Stimulated activated CD4-positive, alpha-beta T cell treated with anti-CD3 and anti-CD28 coated beads, Interleukin-12 subunit alpha, Interleukin-12 subunit beta, amount 100 ng/mL, for 4 hours (primary cell): ENCODE measurements around the gene YOD1.

Source experiments
- DNase-seq: peaks from one replicate; pipeline ENCODE4 v3.0.0-alpha.2; 2020

The YOD1 gene

GRCh38 chr1:207024202-207025145 is 26.5 kb downstream of the YOD1 start:
- no peak for DNase-seq

- DNase-seq, result no peak
These were observed 27.9 kb downstream of the YOD1 start for GRCh38 chr1:207022996-207023679.

GRCh38 chr1:207021876-207022596 is 29.0 kb downstream of the YOD1 start:
- no peak for DNase-seq

DNA sequence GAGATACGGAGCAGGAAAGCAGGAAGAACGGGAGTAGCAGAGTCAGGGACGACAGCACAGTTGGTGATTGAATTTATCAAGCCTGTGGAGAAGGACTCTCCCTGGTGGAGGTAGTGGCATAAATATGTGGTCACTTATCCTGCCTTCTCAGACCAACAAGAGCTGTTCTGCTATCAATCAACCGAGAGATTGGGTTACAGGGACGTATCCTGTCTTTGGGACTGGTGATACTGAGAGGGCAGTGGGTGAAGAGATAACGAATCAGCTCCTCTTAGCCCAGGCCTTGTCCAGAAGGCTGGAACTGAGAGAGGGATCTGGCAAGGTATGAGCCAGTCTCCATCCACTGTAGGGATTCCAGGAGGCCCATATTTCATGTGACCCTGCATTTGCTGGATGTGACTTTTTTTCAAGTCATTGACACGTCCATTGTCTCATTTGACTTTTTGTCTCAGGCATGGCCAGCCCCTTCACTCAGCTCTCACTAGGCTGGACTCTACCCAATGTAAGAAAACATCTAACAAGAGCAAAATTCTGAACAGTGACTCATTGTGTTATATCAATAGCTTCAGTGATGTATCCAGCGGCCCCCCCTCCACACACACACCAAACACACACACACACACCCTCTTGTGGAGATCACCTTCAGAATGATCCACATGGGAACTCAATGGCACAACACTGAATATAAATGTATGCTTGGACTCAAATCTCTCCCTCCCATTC is 29.7 kb downstream of the YOD1 start:
- DNase-seq, result no peak

DNA sequence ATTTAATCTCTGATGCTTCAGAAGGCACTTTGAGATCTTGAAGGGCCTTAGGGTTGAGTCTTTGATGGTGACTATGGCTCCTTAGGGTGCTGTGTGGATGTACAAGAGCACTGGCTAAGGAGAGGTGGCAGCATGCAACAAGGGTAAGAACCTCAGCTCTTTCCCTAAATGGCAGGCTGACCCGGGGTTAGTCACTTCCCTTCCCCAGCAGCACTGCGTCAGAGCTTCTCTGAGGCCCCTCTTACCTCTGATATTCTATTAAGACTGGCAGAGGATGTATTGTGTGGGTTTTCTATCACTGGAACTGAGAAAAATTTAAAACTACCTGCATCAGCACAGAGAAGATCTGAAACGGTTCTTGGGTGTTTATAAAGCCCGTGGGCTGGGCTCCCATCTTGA is 30.3 kb downstream of the YOD1 start:
- no peak for DNase-seq

GRCh38 chr1:207020065-207020708 is 30.8 kb downstream of the YOD1 start:
- no peak for DNase-seq

- no peak for DNase-seq
These were observed 31.3 kb downstream of the YOD1 start for GRCh38 chr1:207019661-207020060.

- DNase-seq, result no peak
These were observed 31.8 kb downstream of the YOD1 start for GRCh38 chr1:207019161-207019560.

DNA sequence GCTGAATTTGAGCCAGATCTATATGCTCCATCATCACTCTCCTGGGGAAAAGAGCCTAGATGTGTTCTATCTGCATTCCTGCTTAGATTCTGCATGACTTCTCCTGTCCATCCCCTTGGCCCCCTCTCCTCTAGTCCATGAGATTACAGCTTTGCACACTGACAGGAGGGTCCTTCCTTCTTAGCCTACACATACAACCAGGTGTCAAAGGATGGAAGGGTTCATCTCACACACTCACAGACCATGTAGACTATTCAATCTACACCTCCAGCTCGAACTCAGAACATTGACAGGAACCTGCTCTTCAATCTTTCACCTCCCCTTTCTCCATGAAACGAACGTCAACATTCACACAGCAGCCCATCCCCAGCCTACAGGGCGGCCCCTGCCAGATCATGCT is 32.3 kb downstream of the YOD1 start:
- no peak for DNase-seq

DNA sequence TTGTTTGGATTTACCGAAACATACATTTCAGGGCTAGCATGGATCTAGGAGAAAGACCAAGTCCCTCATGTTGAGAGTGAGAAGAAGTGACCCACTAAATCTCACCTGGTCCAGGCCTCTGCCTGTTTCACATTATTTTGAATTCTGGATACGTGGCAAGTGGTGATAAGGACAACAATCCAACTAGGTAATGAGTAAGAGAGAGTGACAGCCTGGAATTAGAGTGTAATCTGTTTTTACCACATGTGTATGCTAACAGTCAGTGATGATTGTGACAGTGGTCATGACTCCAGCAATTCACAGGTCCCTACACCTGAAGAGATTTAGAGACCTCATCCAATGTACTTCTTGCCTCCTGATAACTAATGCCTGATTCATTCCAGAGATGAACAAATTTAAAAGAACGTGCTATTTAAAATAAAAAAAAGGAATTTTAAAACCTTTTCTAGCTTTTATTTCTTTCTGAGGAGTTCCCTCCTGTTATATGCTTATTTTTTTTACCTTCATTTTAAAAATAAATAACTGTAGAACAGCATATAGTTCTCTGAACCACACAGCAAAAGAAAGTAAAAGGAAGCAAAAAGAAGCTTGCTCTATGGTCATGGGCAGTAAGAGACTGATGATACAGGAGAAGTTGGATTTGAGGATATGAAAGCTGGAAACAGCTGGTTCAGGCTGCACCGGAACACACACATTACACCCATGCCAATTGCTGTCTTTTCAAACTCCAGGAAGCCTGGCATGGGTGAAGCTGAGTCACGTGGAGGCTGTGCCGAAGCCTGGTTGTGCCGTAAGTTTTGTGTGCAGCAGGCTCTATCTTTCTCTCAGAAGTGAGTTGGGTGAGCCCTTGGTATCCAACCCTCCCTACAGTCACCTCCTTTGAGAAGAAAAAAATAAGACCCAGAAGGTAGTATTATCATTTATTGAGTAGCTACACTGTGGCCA is 33.1 kb downstream of the YOD1 start:
- no peak for DNase-seq

GRCh38 chr1:207015791-207016190 is 35.2 kb downstream of the YOD1 start:
- DNase-seq, result no peak

GRCh38 chr1:207014728-207015127 is 36.3 kb downstream of the YOD1 start:
- no peak for DNase-seq

DNA sequence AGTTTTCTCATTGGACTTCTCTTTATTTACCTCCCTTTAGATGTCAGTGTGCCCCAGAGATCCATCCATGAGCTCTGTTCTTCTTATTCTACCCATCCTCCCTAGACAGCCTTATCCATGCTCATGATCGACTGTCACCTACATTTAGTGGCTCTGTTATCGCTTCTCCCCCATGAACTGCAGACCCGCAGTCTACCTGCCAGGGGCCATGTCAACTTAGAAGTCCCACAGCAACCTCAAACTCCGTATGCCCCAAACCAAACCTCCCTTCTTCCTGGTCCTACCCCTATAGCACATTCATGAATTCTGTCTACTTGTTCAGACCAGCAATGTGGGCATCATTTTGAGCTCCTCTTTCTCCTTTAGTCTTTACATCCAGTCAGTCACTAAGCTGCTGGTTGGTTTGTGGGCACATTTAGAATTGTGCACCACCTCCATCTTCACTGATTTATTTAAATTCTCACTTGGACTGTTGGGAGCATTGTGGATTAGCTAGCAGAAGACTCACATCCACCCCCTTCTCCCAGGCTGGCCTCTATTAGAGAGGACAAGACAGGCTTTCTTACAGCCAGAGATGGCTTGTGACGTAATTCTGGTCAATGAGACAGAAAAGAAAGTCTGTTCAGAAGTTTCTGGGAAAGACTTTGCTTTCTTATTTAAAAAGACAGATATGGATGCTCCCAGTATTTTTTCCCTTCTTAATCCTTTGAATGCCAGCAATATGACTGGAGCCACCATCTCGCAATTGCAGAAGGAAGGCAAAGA is 37.5 kb downstream of the YOD1 start:
- DNase-seq, result no peak

DNA sequence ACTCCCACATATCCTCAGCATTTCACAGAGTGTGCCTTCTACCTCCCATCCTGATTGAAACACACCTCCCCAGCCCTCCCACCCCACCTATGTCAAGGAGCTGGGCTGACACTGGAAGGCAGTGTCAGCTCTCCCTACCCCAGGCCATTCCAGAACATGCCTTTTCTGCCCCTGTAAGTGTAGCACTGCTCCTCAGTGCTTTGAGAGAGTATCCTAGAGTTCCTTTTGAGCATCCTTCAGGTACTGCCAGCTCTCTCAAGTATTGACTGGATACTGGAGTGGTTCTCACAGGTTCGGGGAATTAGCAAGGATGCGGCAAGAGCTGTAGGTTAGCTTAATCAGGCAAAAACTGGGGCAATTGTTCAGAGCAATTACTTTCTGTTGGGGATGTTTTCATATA is 40.3 kb downstream of the YOD1 start:
- no peak for DNase-seq

- DNase-seq, result no peak
These were observed 41.1 kb downstream of the YOD1 start for GRCh38 chr1:207009945-207010344.

DNA sequence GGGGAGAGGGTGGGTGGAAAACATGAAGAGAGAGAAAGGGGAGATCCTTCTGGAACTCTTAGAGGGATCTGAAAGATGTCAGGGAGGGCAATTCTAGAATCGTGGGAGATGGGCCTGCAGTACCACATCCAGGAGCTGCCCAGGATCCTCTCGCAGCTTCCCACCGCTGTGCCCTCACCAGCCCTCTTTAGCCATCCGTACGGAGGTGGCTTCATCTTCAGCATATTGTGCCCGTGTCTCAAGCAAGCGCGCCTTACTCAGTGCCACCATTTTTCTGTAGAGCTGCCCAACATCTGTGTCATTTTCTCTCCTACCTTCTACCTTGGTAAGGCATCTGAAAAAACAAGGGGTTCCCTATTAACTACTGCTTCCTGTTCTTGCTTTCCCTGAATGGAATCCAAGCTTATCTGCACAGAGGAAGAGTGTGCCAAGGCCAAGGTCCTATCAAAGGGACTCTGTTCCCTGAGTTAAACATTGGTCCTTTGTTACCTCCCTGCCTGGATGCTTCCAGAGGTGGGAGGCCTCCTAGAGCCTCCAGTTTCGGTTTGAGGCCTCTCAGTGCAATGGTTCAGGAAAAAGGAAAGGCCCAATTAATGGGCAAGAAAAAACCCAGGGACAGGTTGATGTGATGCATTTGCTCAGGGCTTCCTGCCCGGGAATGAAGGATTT is 41.7 kb downstream of the YOD1 start:
- DNase-seq, result no peak

DNA sequence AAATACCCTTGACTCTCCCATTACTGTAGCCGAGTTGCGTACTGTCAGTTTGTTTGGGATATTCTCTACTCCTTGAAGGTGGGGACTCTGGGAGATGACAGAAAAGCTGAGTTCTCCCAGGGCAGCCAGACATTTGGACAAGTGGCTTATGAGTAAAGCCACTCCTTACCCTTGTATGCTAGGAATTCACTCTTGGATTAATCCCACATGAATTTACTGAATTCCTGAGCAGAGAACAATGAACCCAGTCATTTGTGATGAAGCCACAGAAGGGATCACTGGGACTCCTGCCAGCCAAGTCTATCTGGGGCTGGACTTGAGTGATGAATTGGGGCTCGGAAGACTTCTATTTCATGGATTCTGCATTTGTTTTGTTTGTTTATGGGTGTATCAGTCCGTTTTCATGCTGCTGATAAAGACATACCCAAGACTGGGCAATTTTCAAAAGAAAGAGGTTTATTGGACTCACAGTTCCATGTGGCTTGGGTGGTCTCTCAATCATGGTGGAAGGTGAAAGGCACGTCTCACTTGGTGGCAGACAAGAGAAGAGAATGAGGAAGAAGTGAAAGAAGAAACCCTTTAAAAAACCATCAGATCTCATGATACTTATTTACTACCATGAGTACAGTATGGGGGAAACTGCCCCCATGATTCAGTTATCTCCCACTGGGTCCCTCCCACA is 43.5 kb downstream of the YOD1 start:
- DNase-seq, result no peak

GRCh38 chr1:207006914-207007313 is 44.1 kb downstream of the YOD1 start:
- no peak for DNase-seq

GRCh38 chr1:207006083-207006482 is 44.9 kb downstream of the YOD1 start:
- DNase-seq, result no peak
